Measurements from ENCODE around the gene FN1.

The FN1 gene

DNA sequence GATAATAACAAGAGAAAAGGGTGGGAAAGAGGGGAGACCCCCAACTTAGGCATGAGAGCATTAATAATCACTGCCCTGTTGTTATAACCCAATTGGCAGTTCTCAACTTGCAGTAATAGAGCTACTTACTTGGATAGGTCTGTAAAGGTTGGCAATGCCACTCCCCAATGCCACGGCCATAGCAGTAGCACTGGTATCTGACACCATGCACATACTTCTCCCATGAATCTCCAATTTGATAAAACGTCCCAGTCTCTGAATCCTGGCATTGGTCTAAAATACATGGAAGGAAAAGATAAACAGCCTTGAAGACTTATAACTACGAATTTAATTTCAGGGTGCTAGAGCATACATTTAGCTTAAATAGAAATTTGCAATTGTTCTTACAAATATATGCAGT, 16.8 kb downstream of the FN1 start:
- H3K79me2 ChIP-seq (ENCODE audit: control insufficient read depth, insufficient read depth, low read length): no peaks in the 10 kb centered on the region
- no peak overlapping the region for H2BK120ac ChIP-seq (ENCODE audit: low read depth, low read length)
- peak overlapping the region; percentile 23 for H3K18ac ChIP-seq (ENCODE audit: low read length)
- no peaks in the 10 kb centered on the region for H3K79me1 ChIP-seq (ENCODE audit: low read length)
- no peaks in the 10 kb centered on the region for H3K27me3 ChIP-seq (ENCODE audit: insufficient read depth, low read length, poor library complexity)
- H3K4ac ChIP-seq (ENCODE audit: low read depth, low read length): no peak overlapping the region
- H3K9ac ChIP-seq (ENCODE audit: low read length): no peak overlapping the region
- no peak overlapping the region for H4K8ac ChIP-seq (ENCODE audit: low read depth, low read length)
- peaks cover 12% of the 10 kb centered on the region for H3K36me3 ChIP-seq (ENCODE audit: control insufficient read depth, insufficient read depth, low read length)
- H3K56ac ChIP-seq (ENCODE audit: low read length): no peak overlapping the region
- no peak overlapping the region for H4K5ac ChIP-seq (ENCODE audit: low read length)
- H3K23ac ChIP-seq (ENCODE audit: low read length): no peak overlapping the region
- no peak overlapping the region for H3K4me2 ChIP-seq (ENCODE audit: low read length)
- no peak overlapping the region for H3K4me3 ChIP-seq (ENCODE audit: low read length)
- no peak overlapping the region for H2BK5ac ChIP-seq (ENCODE audit: low read length)
- DNase-seq: no peak
- no peak overlapping the region for H2BK15ac ChIP-seq (replicated peaks; ENCODE audit: low read depth)
- peaks cover 1% of the 10 kb centered on the region for H3K4me1 ChIP-seq (ENCODE audit: control insufficient read depth, low read depth, low read length)
- no peak overlapping the region for H3K27ac ChIP-seq (ENCODE audit: low read depth, low read length)
- no peak overlapping the region for H2AK5ac ChIP-seq (ENCODE audit: low read length)
- no CpG with 5 or more reads among the region's 3 CpGs for WGBS (ENCODE audit: extremely low coverage, insufficient coverage, low lambda C conversion rate)

DNA sequence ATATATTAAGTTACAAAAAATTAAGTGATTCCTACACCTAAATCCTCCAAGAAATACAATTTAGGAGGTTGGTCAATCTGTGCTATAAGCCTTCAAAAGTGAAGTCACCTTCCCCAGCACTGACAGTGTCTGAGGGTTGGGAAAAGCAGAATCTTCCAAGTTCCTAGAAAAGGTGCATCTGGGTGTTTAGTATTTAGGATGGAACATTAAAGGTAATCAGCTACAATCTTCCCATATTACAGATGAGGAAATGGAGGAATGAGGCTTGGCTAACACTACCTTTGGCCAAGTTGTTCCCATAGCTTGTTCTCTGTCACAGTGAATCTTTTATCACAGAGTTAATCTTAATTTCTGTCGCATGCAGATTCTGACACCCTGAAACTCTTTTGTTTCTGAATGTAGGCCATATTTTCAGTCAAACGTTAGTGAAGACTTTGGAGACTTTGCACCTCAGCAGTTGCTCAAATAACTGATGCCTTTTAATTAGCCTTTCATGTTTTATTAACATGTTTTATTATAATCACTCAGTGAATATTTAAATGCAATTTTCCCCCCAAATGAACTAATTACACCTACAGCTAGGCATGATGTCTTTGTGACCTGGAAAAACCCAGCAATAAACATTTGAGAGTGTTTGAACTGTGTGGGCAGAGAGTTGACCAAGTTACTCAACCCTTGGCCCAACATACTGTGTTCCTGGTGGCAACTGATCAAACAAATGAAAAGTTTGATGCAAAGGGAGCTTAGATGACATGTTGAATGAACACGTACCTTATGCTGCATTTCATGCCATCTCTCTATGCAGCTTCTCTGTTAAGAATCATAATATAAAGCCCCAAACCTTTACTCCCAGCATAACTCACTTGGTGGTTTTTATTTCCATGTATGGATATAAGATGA, 17.6 kb downstream of the FN1 start:
- Histone ChIP-seq H2BK15ac (replicated peaks; ENCODE audit: low read depth) (no peak overlapping the region), H3K36me3 (ENCODE audit: control insufficient read depth, insufficient read depth, low read length) (peaks cover 7% of the 10 kb centered on the region), H2BK5ac (ENCODE audit: low read length) (no peak overlapping the region), H3K27me3 (ENCODE audit: insufficient read depth, low read length, poor library complexity) (no peaks in the 10 kb centered on the region), H3K56ac (ENCODE audit: low read length) (no peak overlapping the region), H3K4me1 (ENCODE audit: control insufficient read depth, low read depth, low read length) (peaks cover 1% of the 10 kb centered on the region), H3K27ac (ENCODE audit: low read depth, low read length) (no peak overlapping the region), H2BK120ac (ENCODE audit: low read depth, low read length) (no peak overlapping the region), H3K4ac (ENCODE audit: low read depth, low read length) (no peak overlapping the region), H2AK5ac (ENCODE audit: low read length) (no peak overlapping the region), H3K79me2 (ENCODE audit: control insufficient read depth, insufficient read depth, low read length) (no peaks in the 10 kb centered on the region), H3K4me2 (ENCODE audit: low read length) (no peak overlapping the region), H3K9ac (ENCODE audit: low read length) (no peak overlapping the region), H3K4me3 (ENCODE audit: low read length) (no peak overlapping the region), H4K8ac (ENCODE audit: low read depth, low read length) (no peak overlapping the region), H3K23ac (ENCODE audit: low read length) (no peak overlapping the region), H4K5ac (ENCODE audit: low read length) (no peak overlapping the region), H3K79me1 (ENCODE audit: low read length) (no peaks in the 10 kb centered on the region), H3K18ac (ENCODE audit: low read length) (no peak overlapping the region)
- WGBS (ENCODE audit: extremely low coverage, insufficient coverage, low lambda C conversion rate): no CpG with 5 or more reads among the region's 3 CpGs
- DNase-seq: no peak

DNA sequence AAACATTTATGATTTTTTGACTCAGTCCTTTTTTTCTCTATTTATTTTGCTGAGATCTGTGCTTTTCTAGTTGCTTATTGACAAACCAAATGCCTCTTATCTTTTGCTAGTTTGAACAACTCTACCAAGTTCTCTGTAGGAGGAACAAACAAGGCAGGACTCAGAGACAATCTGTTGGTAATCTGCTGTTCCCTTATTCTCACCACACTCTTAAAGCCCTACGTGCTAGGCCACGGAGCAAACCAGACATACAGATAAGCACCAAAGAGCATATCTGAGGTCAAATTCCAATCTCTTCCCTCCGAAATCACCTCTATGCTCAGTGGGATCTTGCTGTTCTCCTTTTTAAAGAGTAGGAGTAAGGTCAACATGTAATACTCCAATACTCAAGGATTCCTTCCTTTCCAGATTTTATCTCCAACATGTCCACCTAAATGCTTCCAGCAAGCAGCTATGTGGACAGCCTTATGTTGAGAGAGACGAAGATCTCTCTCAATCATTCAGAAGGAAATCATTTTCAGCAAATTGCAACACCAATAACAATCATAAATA, 18.4 kb downstream of the FN1 start:
- no peak overlapping the region for H4K5ac ChIP-seq (ENCODE audit: low read length)
- H2AK5ac ChIP-seq (ENCODE audit: low read length): no peak overlapping the region
- no peak overlapping the region for H3K56ac ChIP-seq (ENCODE audit: low read length)
- H3K4me2 ChIP-seq (ENCODE audit: low read length): no peak overlapping the region
- H2BK5ac ChIP-seq (ENCODE audit: low read length): no peak overlapping the region
- no peak overlapping the region for H3K27ac ChIP-seq (ENCODE audit: low read depth, low read length)
- peaks cover 1% of the 10 kb centered on the region for H3K4me1 ChIP-seq (ENCODE audit: control insufficient read depth, low read depth, low read length)
- WGBS (ENCODE audit: extremely low coverage, insufficient coverage, low lambda C conversion rate): no CpG with 5 or more reads among the region's 4 CpGs
- H3K79me2 ChIP-seq (ENCODE audit: control insufficient read depth, insufficient read depth, low read length): no peaks in the 10 kb centered on the region
- no peak overlapping the region for H3K23ac ChIP-seq (ENCODE audit: low read length)
- no peak overlapping the region for H3K4ac ChIP-seq (ENCODE audit: low read depth, low read length)
- H3K36me3 ChIP-seq (ENCODE audit: control insufficient read depth, insufficient read depth, low read length): peaks cover 5% of the 10 kb centered on the region
- no peaks in the 10 kb centered on the region for H3K27me3 ChIP-seq (ENCODE audit: insufficient read depth, low read length, poor library complexity)
- H2BK120ac ChIP-seq (ENCODE audit: low read depth, low read length): no peak overlapping the region
- H2BK15ac ChIP-seq (replicated peaks; ENCODE audit: low read depth): no peak overlapping the region
- no peak overlapping the region for H3K4me3 ChIP-seq (ENCODE audit: low read length)
- DNase-seq: peak; percentile 89
- H3K79me1 ChIP-seq (ENCODE audit: low read length): no peaks in the 10 kb centered on the region
- H3K18ac ChIP-seq (ENCODE audit: low read length): no peak overlapping the region
- no peak overlapping the region for H4K8ac ChIP-seq (ENCODE audit: low read depth, low read length)
- no peak overlapping the region for H3K9ac ChIP-seq (ENCODE audit: low read length)

DNA sequence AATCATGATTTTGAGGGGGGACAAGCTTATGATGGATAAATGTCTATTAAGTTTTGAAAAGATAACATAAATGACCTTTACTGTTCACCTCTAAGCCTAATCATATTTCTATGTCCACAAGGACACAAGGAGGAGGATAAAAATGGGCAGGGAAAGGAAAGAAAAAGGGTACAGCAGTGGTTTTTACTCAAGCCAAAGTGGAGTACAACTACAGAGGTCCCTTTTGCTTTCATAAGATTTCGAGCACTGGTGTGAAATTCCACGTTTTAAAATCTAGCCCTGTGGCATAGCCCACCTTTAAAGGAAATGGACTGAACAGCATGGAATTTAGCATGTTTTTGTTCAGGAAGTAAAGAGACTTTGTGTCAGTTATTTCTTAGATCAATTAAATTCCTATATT, 19.2 kb downstream of the FN1 start:
- H2BK5ac ChIP-seq (ENCODE audit: low read length): no peak overlapping the region
- no peak overlapping the region for H4K5ac ChIP-seq (ENCODE audit: low read length)
- H3K79me1 ChIP-seq (ENCODE audit: low read length): no peaks in the 10 kb centered on the region
- DNase-seq: no peak
- H3K4me3 ChIP-seq (ENCODE audit: low read length): no peak overlapping the region
- H4K8ac ChIP-seq (ENCODE audit: low read depth, low read length): no peak overlapping the region
- no peak overlapping the region for H2BK15ac ChIP-seq (replicated peaks; ENCODE audit: low read depth)
- H3K27ac ChIP-seq (ENCODE audit: low read depth, low read length): no peak overlapping the region
- peaks cover 1% of the 10 kb centered on the region for H3K4me1 ChIP-seq (ENCODE audit: control insufficient read depth, low read depth, low read length)
- H3K79me2 ChIP-seq (ENCODE audit: control insufficient read depth, insufficient read depth, low read length): no peaks in the 10 kb centered on the region
- H3K27me3 ChIP-seq (ENCODE audit: insufficient read depth, low read length, poor library complexity): no peaks in the 10 kb centered on the region
- no CpG with 5 or more reads among the region's 2 CpGs for WGBS (ENCODE audit: extremely low coverage, insufficient coverage, low lambda C conversion rate)
- H2BK120ac ChIP-seq (ENCODE audit: low read depth, low read length): no peak overlapping the region
- no peak overlapping the region for H3K23ac ChIP-seq (ENCODE audit: low read length)
- no peak overlapping the region for H3K4ac ChIP-seq (ENCODE audit: low read depth, low read length)
- H3K56ac ChIP-seq (ENCODE audit: low read length): no peak overlapping the region
- H3K4me2 ChIP-seq (ENCODE audit: low read length): no peak overlapping the region
- H3K36me3 ChIP-seq (ENCODE audit: control insufficient read depth, insufficient read depth, low read length): peaks cover 3% of the 10 kb centered on the region
- no peak overlapping the region for H3K9ac ChIP-seq (ENCODE audit: low read length)
- no peak overlapping the region for H2AK5ac ChIP-seq (ENCODE audit: low read length)
- no peak overlapping the region for H3K18ac ChIP-seq (ENCODE audit: low read length)

DNA sequence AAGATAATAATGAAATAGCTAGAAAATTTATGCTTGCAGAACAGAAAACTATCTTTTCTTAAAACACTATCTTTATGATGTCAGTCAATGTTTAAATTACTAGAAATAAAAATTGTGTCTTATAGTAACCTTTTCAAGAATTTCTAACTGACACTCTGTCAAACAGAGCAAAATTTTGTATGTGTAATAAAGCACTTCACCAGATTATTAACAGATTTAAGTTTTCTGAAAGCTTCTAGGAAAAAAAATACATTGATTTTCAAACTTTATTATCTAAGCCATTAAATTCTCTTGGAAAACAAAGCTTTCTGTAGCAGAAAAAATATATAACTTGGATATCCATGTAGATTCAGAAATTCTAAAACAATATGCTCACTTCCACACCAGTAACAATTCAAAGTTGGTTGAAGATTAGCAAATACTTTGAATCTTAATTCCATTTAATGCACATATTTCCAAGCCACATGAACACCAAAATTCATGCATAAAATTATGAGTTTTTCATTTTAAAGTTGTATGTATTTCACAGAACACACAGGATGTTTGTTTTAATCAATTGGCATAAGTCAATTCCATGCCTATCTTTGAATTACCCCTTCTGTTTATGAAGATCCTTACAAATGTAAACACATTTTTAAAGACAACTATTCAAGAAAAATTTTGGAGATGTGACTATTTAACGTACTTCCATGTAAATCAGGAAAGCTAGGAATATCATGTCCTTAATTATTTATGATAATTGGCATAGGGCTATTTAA, 19.9 kb downstream of the FN1 start:
- no CpG with 5 or more reads among the region's 1 CpG for WGBS (ENCODE audit: extremely low coverage, insufficient coverage, low lambda C conversion rate)
- no peaks in the 10 kb centered on the region for H3K79me2 ChIP-seq (ENCODE audit: control insufficient read depth, insufficient read depth, low read length)
- H3K36me3 ChIP-seq (ENCODE audit: control insufficient read depth, insufficient read depth, low read length): peaks cover 3% of the 10 kb centered on the region
- H4K8ac ChIP-seq (ENCODE audit: low read depth, low read length): no peak overlapping the region
- H3K4me2 ChIP-seq (ENCODE audit: low read length): no peak overlapping the region
- H3K79me1 ChIP-seq (ENCODE audit: low read length): no peaks in the 10 kb centered on the region
- H3K27me3 ChIP-seq (ENCODE audit: insufficient read depth, low read length, poor library complexity): no peaks in the 10 kb centered on the region
- H3K9ac ChIP-seq (ENCODE audit: low read length): no peak overlapping the region
- peaks cover 1% of the 10 kb centered on the region for H3K4me1 ChIP-seq (ENCODE audit: control insufficient read depth, low read depth, low read length)
- H4K5ac ChIP-seq (ENCODE audit: low read length): no peak overlapping the region
- no peak overlapping the region for H2BK5ac ChIP-seq (ENCODE audit: low read length)
- no peak overlapping the region for H2BK120ac ChIP-seq (ENCODE audit: low read depth, low read length)
- H2BK15ac ChIP-seq (replicated peaks; ENCODE audit: low read depth): no peak overlapping the region
- no peak overlapping the region for H3K56ac ChIP-seq (ENCODE audit: low read length)
- H3K27ac ChIP-seq (ENCODE audit: low read depth, low read length): no peak overlapping the region
- DNase-seq: no peak
- H3K23ac ChIP-seq (ENCODE audit: low read length): no peak overlapping the region
- H3K18ac ChIP-seq (ENCODE audit: low read length): no peak overlapping the region
- H3K4me3 ChIP-seq (ENCODE audit: low read length): no peak overlapping the region
- no peak overlapping the region for H2AK5ac ChIP-seq (ENCODE audit: low read length)
- no peak overlapping the region for H3K4ac ChIP-seq (ENCODE audit: low read depth, low read length)
